Measurements from ENCODE around the gene POMT2.

DNA sequence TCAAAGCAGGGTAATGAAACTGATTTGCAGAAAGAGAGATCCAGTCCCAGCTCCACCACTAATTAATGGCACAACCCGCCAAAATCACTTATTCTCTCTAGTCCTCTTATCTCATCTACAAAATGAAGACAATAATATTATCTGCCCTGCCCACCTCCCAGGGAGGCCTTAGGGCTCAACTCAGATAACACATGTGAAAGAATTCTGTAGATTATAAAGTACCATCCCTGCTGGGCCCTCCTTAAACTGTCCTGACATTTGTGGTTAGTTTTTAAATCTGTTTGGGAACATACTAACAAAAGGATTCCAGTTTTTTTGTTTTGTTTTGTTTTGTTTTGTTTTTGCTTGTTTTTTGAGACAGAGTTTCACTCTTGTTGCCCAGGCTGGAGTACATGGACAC is 7.3 kb downstream of the POMT2 start:
- TF ChIP-seq, protein P1, sequence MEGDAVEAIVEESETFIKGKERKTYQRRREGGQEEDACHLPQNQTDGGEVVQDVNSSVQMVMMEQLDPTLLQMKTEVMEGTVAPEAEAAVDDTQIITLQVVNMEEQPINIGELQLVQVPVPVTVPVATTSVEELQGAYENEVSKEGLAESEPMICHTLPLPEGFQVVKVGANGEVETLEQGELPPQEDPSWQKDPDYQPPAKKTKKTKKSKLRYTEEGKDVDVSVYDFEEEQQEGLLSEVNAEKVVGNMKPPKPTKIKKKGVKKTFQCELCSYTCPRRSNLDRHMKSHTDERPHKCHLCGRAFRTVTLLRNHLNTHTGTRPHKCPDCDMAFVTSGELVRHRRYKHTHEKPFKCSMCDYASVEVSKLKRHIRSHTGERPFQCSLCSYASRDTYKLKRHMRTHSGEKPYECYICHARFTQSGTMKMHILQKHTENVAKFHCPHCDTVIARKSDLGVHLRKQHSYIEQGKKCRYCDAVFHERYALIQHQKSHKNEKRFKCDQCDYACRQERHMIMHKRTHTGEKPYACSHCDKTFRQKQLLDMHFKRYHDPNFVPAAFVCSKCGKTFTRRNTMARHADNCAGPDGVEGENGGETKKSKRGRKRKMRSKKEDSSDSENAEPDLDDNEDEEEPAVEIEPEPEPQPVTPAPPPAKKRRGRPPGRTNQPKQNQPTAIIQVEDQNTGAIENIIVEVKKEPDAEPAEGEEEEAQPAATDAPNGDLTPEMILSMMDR (IDR thresholded peaks at IDR 0.05), result no peak
- no peak for TF ChIP-seq MXI1 (IDR thresholded peaks at IDR 0.05; ENCODE audit: low read depth, low read length)
- no peak for TF ChIP-seq TAF1 (IDR thresholded peaks at IDR 0.05; ENCODE audit: borderline replicate concordance, low read depth, low read length)
- TF ChIP-seq FOXM1 (IDR thresholded peaks at IDR 0.05; ENCODE audit: low read depth), result no peak
- TF ChIP-seq SMC3 (IDR thresholded peaks at IDR 0.05; ENCODE audit: low read depth, low read length), result no peak
- TF ChIP-seq, protein P2, sequence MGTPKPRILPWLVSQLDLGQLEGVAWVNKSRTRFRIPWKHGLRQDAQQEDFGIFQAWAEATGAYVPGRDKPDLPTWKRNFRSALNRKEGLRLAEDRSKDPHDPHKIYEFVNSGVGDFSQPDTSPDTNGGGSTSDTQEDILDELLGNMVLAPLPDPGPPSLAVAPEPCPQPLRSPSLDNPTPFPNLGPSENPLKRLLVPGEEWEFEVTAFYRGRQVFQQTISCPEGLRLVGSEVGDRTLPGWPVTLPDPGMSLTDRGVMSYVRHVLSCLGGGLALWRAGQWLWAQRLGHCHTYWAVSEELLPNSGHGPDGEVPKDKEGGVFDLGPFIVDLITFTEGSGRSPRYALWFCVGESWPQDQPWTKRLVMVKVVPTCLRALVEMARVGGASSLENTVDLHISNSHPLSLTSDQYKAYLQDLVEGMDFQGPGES (IDR thresholded peaks at IDR 0.05; ENCODE audit: low read depth, low read length), result no peak
- no peak for TF ChIP-seq RFX5 (IDR thresholded peaks at IDR 0.05; ENCODE audit: low read length)
- no peak for TF ChIP-seq GABPA (IDR thresholded peaks at IDR 0.05; ENCODE audit: low read depth)
- no peak for TF ChIP-seq FOSL2 (IDR thresholded peaks at IDR 0.05; ENCODE audit: borderline replicate concordance, low read depth)
- no peak for TF ChIP-seq FOXJ3 (CRISPR knock-in tag; IDR thresholded peaks at IDR 0.05)
- TF ChIP-seq, protein P3, sequence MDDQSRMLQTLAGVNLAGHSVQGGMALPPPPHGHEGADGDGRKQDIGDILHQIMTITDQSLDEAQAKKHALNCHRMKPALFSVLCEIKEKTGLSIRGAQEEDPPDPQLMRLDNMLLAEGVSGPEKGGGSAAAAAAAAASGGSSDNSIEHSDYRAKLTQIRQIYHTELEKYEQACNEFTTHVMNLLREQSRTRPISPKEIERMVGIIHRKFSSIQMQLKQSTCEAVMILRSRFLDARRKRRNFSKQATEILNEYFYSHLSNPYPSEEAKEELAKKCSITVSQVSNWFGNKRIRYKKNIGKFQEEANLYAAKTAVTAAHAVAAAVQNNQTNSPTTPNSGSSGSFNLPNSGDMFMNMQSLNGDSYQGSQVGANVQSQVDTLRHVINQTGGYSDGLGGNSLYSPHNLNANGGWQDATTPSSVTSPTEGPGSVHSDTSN (IDR thresholded peaks at IDR 0.05), result no peak
- TF ChIP-seq, protein P4, sequence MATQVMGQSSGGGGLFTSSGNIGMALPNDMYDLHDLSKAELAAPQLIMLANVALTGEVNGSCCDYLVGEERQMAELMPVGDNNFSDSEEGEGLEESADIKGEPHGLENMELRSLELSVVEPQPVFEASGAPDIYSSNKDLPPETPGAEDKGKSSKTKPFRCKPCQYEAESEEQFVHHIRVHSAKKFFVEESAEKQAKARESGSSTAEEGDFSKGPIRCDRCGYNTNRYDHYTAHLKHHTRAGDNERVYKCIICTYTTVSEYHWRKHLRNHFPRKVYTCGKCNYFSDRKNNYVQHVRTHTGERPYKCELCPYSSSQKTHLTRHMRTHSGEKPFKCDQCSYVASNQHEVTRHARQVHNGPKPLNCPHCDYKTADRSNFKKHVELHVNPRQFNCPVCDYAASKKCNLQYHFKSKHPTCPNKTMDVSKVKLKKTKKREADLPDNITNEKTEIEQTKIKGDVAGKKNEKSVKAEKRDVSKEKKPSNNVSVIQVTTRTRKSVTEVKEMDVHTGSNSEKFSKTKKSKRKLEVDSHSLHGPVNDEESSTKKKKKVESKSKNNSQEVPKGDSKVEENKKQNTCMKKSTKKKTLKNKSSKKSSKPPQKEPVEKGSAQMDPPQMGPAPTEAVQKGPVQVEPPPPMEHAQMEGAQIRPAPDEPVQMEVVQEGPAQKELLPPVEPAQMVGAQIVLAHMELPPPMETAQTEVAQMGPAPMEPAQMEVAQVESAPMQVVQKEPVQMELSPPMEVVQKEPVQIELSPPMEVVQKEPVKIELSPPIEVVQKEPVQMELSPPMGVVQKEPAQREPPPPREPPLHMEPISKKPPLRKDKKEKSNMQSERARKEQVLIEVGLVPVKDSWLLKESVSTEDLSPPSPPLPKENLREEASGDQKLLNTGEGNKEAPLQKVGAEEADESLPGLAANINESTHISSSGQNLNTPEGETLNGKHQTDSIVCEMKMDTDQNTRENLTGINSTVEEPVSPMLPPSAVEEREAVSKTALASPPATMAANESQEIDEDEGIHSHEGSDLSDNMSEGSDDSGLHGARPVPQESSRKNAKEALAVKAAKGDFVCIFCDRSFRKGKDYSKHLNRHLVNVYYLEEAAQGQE (IDR thresholded peaks at IDR 0.05; ENCODE audit: low read depth, low read length), result no peak
- no peak for TF ChIP-seq RXRA (IDR thresholded peaks at IDR 0.05; ENCODE audit: borderline replicate concordance, low read depth)
- TF ChIP-seq EZH2phosphoT487 (IDR thresholded peaks at IDR 0.05; ENCODE audit: borderline replicate concordance, low read depth), result no peak

All from SK-N-SH (cell line).